Heart left ventricle (tissue), 13 donors: Measurements from ENCODE around the gene MCC.

Experiments
- POLR2A ChIP-seq, 2 donors: fragments of 450-650 bp; IDR thresholded peaks; one replicate each; pipeline ENCODE4 v1.6.1; 2017; ENCODE audit warnings: antibody characterized with exemption in 2 of 2, mild to moderate bottlenecking in 2 of 2, moderate library complexity in 2 of 2
- TF ChIP-seq, protein P1 (sequence below), 12 donors: fragments of 200-600 bp; sonication (generic) in 4 of 12; IDR thresholded peaks; one replicate each; pipeline versions ENCODE4 v1.5.0 to v1.8.0; 2018 to 2022; ENCODE audit warnings: antibody characterized with exemption in 12 of 12, mild to moderate bottlenecking in 5 of 12
- donor health status: ischemic (EF 13 %, LVEDD 7.1; RV severe dilation, severe dysfunction).
- donor health status: DM: no; HTN: yes; CAD: no.
- donor health status: DM: no; HTN: no; CAD: no.
- donor health status: ischemic (EF 25% LVEDD 6.9; RV normal size, moderate dysfunction).
- donor health status: ischemic (EF 25% LVEDD 5.7; RV mildly dilated, moderate dysfunction).
- donor health status: ischemic (EF 35%, LVEDD 5.7; RV mildly dilated, moderate dysfunction).
- donor health status: nonischemic (EF 11% LVEDD 7.7; RV severe dilation, severe dysfunction).
- donor health status: DM: yes; HTN: yes; CAD: no.
- donor health status: PGD.
- donor health status: ischemic (EF 29% LVEDD 5.4; RV normal size, mild dysfunction).
- donor health status: nonischemic (EF 23%, LVEDD 6.1; RV moderate dilation, normal function).

DNA sequence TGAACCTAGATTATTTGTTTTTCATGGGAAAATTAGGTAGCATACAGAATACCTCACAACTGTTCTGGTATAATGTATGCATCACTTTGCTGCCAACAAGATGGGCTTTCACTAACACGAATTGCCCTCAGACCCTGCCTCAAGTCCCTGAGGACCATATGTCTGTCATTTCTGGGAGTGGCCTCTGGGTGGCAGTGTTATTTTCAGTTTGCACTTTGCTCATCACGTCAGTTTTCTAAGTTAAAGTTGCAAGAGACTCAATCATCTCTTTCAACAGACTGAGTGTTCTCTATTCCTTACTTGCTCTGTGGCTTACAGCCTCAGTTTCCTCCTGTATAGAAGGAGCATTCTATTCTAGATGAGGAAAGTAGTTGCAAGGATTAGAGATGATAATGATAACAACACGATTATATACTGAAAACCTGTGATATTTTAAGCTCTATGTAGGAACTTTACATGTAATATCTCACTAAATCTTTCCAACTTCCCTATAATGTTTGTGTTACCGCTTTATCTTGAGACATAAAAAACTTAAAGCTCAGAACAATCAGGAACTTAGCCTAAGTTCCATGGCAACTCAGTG lies 109.2 kb downstream of the MCC start:
- TF ChIP-seq, protein P1, sequence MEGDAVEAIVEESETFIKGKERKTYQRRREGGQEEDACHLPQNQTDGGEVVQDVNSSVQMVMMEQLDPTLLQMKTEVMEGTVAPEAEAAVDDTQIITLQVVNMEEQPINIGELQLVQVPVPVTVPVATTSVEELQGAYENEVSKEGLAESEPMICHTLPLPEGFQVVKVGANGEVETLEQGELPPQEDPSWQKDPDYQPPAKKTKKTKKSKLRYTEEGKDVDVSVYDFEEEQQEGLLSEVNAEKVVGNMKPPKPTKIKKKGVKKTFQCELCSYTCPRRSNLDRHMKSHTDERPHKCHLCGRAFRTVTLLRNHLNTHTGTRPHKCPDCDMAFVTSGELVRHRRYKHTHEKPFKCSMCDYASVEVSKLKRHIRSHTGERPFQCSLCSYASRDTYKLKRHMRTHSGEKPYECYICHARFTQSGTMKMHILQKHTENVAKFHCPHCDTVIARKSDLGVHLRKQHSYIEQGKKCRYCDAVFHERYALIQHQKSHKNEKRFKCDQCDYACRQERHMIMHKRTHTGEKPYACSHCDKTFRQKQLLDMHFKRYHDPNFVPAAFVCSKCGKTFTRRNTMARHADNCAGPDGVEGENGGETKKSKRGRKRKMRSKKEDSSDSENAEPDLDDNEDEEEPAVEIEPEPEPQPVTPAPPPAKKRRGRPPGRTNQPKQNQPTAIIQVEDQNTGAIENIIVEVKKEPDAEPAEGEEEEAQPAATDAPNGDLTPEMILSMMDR (IDR thresholded peaks at IDR 0.05): peak; percentile 56 to 83 (median 74)
- TF ChIP-seq POLR2A (IDR thresholded peaks at IDR 0.05): no peak
